K562 (cell line): ENCODE results near the gene RAP2B. TPM values are rescaled to one million over a fixed set of nuclear protein-coding genes. Genes with fewer than 3 reads are reported as not detected.

ENCODE experiments used
- C11orf30 ChIP-seq: fragments of 450-650 bp; IDR thresholded peaks from 2 replicates; pipeline ENCODE4 v1.6.1; 2016; ENCODE audit warnings: low read depth, mild to moderate bottlenecking
- RERE ChIP-seq: sonication (generic); formaldehyde crosslinking; IDR thresholded peaks from 2 replicates; pipeline ENCODE4 v1.8.0; 2023; ENCODE audit warnings: missing genetic modification reagents, mild to moderate bottlenecking, borderline replicate concordance
- ZBTB33 ChIP-seq: sonication (generic); formaldehyde crosslinking; IDR thresholded peaks from 2 replicates; pipeline ENCODE4 v1.8.1; 2023; ENCODE audit warnings: mild to moderate bottlenecking, missing genetic modification reagents
- polyA plus RNA-seq, 8 experiments: library from polyadenylated mRNA; depleted of rRNA in 4 of 8; stranded (reverse) in 5 of 8; unstranded in 3 of 8; fragments of >200 nt; fragmentation: Nextera tagmentation in 2 of 8; fragmentation: Illumina TruSeq in 1 of 8; extraction: Ambion mirVana in 2 of 8; extraction: Trizol in 1 of 8; gene quantifications; 2 replicates each; pipeline versions ENCODE4 v1.2.1 to v1.2.3, GENCODE V29; 2011 to 2014; ENCODE audit warnings: inconsistent platforms in 1 of 8, missing spikeins in 1 of 8
- total RNA-seq, 7 experiments: library from RNA; depleted of rRNA in 6 of 7; stranded (reverse); fragments of >200 nt in 6 of 7; fragmentation: Illumina TruSeq in 2 of 7; extraction: Trizol in 2 of 7; gene quantifications; 2 replicates each; pipeline versions ENCODE4 v1.2.1 to v1.2.3, GENCODE V29; 2011 to 2021; ENCODE audit warnings: low replicate concordance in 1 of 7

RAP2B gene
- total and polyA plus RNA-seq, 9 of the 15 experiments (the other 6 are each of a cell fraction or from before 2014, with no cell fraction given): 9.4 to 31.2 (median 15.8) TPM

- TF ChIP-seq RERE (CRISPR knock-in tag) (no peak), ZBTB33 (CRISPR knock-in tag) (peak; percentile 66; the same call in 1 of the 2 replicates), C11orf30 (peak; percentile 88)
Measured at GRCh38 chr3:153169793-153170383, 7.9 kb downstream of the RAP2B start (continued).
